Hepatocyte (in vitro differentiated cells): ENCODE data around the gene HTR4. TPM values are rescaled to one million over a fixed set of nuclear protein-coding genes. Genes with fewer than 3 reads are reported as not detected.

Experiments used
- DNase-seq: peaks from one replicate; pipeline ENCODE4 v3.0.0-alpha.2; 2016; ENCODE audit warnings: low spot score
- H2AFZ ChIP-seq: fragments of 200-600 bp; sonication (generic); 2 replicates; pipeline ENCODE4 v1.6.0; 2016; ENCODE audit warnings: antibody characterized with exemption, mild to moderate bottlenecking
- H3K27ac ChIP-seq: fragments of 200-600 bp; sonication (generic); 2 replicates; pipeline ENCODE4 v1.5.1; 2016; ENCODE audit warnings: mild to moderate bottlenecking
- H3K27me3 ChIP-seq: fragments of 200-600 bp; sonication (generic); 2 replicates; pipeline ENCODE4 v1.6.1; 2016
- H3K36me3 ChIP-seq: fragments of 200-600 bp; sonication (generic); replicated peaks from 2 replicates; pipeline ENCODE4 v1.5.1; 2016; ENCODE audit warnings: low read depth; ENCODE audit not compliant: insufficient read depth
- H3K4me1 ChIP-seq: fragments of 200-600 bp; sonication (generic); 2 replicates; pipeline ENCODE4 v1.5.1; 2016; ENCODE audit warnings: mild to moderate bottlenecking, moderate library complexity; ENCODE audit not compliant: insufficient read depth
- H3K4me2 ChIP-seq: fragments of 200-600 bp; sonication (generic); 2 replicates; pipeline ENCODE4 v1.6.0; 2016
- H3K4me3 ChIP-seq: fragments of 200-600 bp; sonication (generic); 2 replicates; pipeline ENCODE4 v1.5.1; 2016; ENCODE audit warnings: mild to moderate bottlenecking
- H3K79me2 ChIP-seq: fragments of 200-600 bp; sonication (generic); 2 replicates; pipeline ENCODE4 v1.6.0; 2017; ENCODE audit warnings: mild to moderate bottlenecking
- H3K9me2 ChIP-seq: fragments of 200-600 bp; sonication (generic); replicated peaks from 2 replicates; pipeline ENCODE4 v1.6.0; 2017; ENCODE audit warnings: mild to moderate bottlenecking; ENCODE audit not compliant: insufficient read depth
- H3K9me3 ChIP-seq: fragments of 200-600 bp; sonication (generic); 2 replicates; pipeline ENCODE4 v1.5.1; 2016; ENCODE audit warnings: low read depth, mild to moderate bottlenecking
- H4K20me1 ChIP-seq: fragments of 200-600 bp; sonication (generic); 2 replicates; pipeline ENCODE4 v1.6.0; 2016; ENCODE audit warnings: mild to moderate bottlenecking; ENCODE audit not compliant: insufficient read depth, poor library complexity, severe bottlenecking
- EZH2 ChIP-seq: fragments of 200-600 bp; sonication (generic); IDR thresholded peaks from 2 replicates; pipeline ENCODE4 v1.6.1; 2016; ENCODE audit warnings: antibody characterized with exemption, mild to moderate bottlenecking, borderline replicate concordance
- EZH2phosphoT487 ChIP-seq: fragments of 200-600 bp; sonication (generic); IDR thresholded peaks from one replicate; pipeline ENCODE4 v1.6.1; 2018; ENCODE audit warnings: antibody characterized with exemption, mild to moderate bottlenecking, low read depth, moderate library complexity; ENCODE audit not compliant: unreplicated experiment, severe bottlenecking
- WGBS: methylation state at CpG from one replicate; pipeline ENCODE4 v1.1.6; 2016; ENCODE audit warnings: low lambda C conversion rate; ENCODE audit errors: missing lambda C conversion rate; 5-methylcytosine and 5-hydroxymethylcytosine counted together
- polyA plus RNA-seq: library from polyadenylated mRNA; unstranded; fragments of >200 nt; fragmentation: Nextera tagmentation; extraction: Ambion mirVana; gene quantifications from 2 replicates; pipeline ENCODE4 v1.2.1, GENCODE V29; 2016
- total RNA-seq: library from RNA; depleted of rRNA; stranded (reverse); fragments of >200 nt; gene quantifications from 2 replicates; pipeline ENCODE4 v1.2.3, GENCODE V29; 2014
- TF ChIP-seq, protein P1 (sequence below): fragments of 200-600 bp; sonication (generic); IDR thresholded peaks from 2 replicates; pipeline ENCODE4 v1.5.1; 2016; ENCODE audit warnings: antibody characterized with exemption, mild to moderate bottlenecking; ENCODE audit not compliant: poor library complexity

Gene HTR4
- total and polyA plus RNA-seq, 2 experiments from 2014 or later = 0.29 to 2.3 TPM

GRCh38 chr5:148515460-148515859 is 138.9 kb downstream of the HTR4 start:
- no peaks in the 10 kb centered on the region for H3K27me3 ChIP-seq
- H3K79me2 ChIP-seq = no peaks in the 10 kb centered on the region
- no peak overlapping the region for H2AFZ ChIP-seq
- TF ChIP-seq EZH2 (no peak), EZH2phosphoT487 (no peak)
- TF ChIP-seq, protein P1, sequence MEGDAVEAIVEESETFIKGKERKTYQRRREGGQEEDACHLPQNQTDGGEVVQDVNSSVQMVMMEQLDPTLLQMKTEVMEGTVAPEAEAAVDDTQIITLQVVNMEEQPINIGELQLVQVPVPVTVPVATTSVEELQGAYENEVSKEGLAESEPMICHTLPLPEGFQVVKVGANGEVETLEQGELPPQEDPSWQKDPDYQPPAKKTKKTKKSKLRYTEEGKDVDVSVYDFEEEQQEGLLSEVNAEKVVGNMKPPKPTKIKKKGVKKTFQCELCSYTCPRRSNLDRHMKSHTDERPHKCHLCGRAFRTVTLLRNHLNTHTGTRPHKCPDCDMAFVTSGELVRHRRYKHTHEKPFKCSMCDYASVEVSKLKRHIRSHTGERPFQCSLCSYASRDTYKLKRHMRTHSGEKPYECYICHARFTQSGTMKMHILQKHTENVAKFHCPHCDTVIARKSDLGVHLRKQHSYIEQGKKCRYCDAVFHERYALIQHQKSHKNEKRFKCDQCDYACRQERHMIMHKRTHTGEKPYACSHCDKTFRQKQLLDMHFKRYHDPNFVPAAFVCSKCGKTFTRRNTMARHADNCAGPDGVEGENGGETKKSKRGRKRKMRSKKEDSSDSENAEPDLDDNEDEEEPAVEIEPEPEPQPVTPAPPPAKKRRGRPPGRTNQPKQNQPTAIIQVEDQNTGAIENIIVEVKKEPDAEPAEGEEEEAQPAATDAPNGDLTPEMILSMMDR = no peak
- no peak for DNase-seq
- H3K9me2 ChIP-seq = no peaks in the 10 kb centered on the region
- no peaks in the 10 kb centered on the region for H4K20me1 ChIP-seq
- no peak overlapping the region for H3K4me3 ChIP-seq
- H3K36me3 ChIP-seq = no peaks in the 10 kb centered on the region
- H3K9me3 ChIP-seq = no peaks in the 10 kb centered on the region
- no peaks in the 10 kb centered on the region for H3K4me1 ChIP-seq
- no peak overlapping the region for H3K4me2 ChIP-seq
- H3K27ac ChIP-seq = no peak overlapping the region
- WGBS = 81% methylated on average over 2 of the region's 2 CpGs

- Histone ChIP-seq H2AFZ (no peak overlapping the region), H3K79me2 (no peaks in the 10 kb centered on the region), H3K4me1 (no peaks in the 10 kb centered on the region), H4K20me1 (no peaks in the 10 kb centered on the region), H3K36me3 (no peaks in the 10 kb centered on the region), H3K27ac (no peak overlapping the region), H3K4me3 (no peak overlapping the region), H3K9me3 (no peaks in the 10 kb centered on the region), H3K27me3 (no peaks in the 10 kb centered on the region), H3K4me2 (no peak overlapping the region), H3K9me2 (no peaks in the 10 kb centered on the region)
- no peak for DNase-seq
- TF ChIP-seq, protein P1 = no peak
- TF ChIP-seq EZH2phosphoT487 (no peak), EZH2 (no peak)
These were observed 140.0 kb downstream of the HTR4 start for GRCh38 chr5:148514344-148514743.

DNA sequence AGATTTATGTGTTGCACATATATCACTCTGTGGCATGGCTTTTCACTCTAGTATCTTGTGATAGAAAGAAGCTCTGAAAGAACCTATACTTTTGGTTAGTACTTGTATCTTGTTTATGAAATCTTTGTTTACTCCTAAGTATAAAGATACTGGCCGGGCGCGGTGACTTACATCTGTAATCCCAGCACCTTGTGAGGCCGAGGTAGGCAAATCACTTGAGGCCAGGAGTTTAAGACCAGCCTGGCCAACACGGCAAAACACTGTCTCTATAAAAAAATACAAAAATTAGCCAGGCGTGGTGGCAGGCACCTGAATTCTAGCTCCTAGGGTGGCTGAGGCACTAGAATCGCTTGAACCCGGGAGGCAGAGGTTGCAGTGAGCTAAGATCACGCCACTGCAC is 141.8 kb downstream of the HTR4 start:
- H3K4me2 ChIP-seq = no peak overlapping the region
- no peaks in the 10 kb centered on the region for H3K36me3 ChIP-seq
- no peaks in the 10 kb centered on the region for H4K20me1 ChIP-seq
- TF ChIP-seq EZH2phosphoT487 (no peak), EZH2 (no peak)
- 92% methylated on average over 9 of the region's 9 CpGs for WGBS
- no peaks in the 10 kb centered on the region for H3K79me2 ChIP-seq
- H2AFZ ChIP-seq = no peak overlapping the region
- no peak overlapping the region for H3K27ac ChIP-seq
- H3K9me2 ChIP-seq = no peaks in the 10 kb centered on the region
- H3K27me3 ChIP-seq = no peaks in the 10 kb centered on the region
- H3K4me1 ChIP-seq = no peaks in the 10 kb centered on the region
- no peaks in the 10 kb centered on the region for H3K9me3 ChIP-seq
- no peak overlapping the region for H3K4me3 ChIP-seq
- DNase-seq = no peak

GRCh38 chr5:148511810-148512347 is 142.4 kb downstream of the HTR4 start:
- TF ChIP-seq EZH2phosphoT487 = no peak
- Histone ChIP-seq H3K27ac (no peak overlapping the region), H2AFZ (no peak overlapping the region), H4K20me1 (no peaks in the 10 kb centered on the region), H3K36me3 (no peaks in the 10 kb centered on the region), H3K4me1 (no peaks in the 10 kb centered on the region), H3K79me2 (no peaks in the 10 kb centered on the region), H3K9me2 (no peaks in the 10 kb centered on the region), H3K4me3 (no peak overlapping the region), H3K4me2 (no peak overlapping the region), H3K9me3 (no peaks in the 10 kb centered on the region), H3K27me3 (no peaks in the 10 kb centered on the region)
- no peak for DNase-seq
- 47% methylated on average over 1 of the region's 1 CpG for WGBS
